GM12878 (cell line): Measurements from ENCODE around the gene ATXN1.

ENCODE experiments used
- EZH2 ChIP-seq: IDR thresholded peaks from 2 replicates; pipeline ENCODE4 v1.6.1; 2012; ENCODE audit warnings: low read depth, mild to moderate bottlenecking, control low read depth, inconsistent platforms, low read length, borderline replicate concordance; ENCODE audit not compliant: control insufficient read depth
- HDAC2 ChIP-seq: fragments of 200-600 bp; sonication (generic); IDR thresholded peaks from 2 replicates; pipeline ENCODE4 v1.6.1; 2017
- ZSCAN29 ChIP-seq: fragments of 450-650 bp; IDR thresholded peaks from 2 replicates; pipeline ENCODE4 v1.6.1; 2017; ENCODE audit warnings: mild to moderate bottlenecking, moderate library complexity

DNA sequence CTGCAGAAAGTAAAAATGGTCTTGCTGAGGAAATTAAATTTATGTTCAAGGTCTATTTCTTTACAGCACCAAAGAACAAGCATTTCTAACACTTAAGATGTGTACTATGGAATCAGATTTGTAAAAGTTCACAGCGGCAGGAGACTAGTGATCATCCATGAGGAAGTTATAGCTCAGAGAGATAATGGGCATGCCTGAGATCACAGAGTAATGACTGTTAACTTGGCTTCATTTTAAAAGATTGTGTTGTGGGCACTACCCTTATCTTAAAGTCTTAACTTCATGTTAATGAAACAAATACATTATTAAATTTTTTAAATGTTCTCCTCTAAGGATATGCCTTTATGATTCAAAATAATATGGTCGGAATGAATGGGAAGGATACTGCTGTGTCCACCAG lies 354.3 kb downstream of the ATXN1 start:
- TF ChIP-seq EZH2 (no peak), ZSCAN29 (no peak), HDAC2 (no peak)
